ES-I3 (cell line): ENCODE results near the gene IQUB.
"Not testable (repeated sequence)": the region's sequence is repeated elsewhere in the genome, so short reads cannot be mapped to it uniquely, and the experiment has no call there.

Source experiments
- H3K36me3 ChIP-seq: 2 replicates; pipeline ENCODE4 v1.6.1; 2013; ENCODE audit warnings: mild to moderate bottlenecking, low read length, control low read depth, moderate library complexity; ENCODE audit not compliant: insufficient read depth
- H3K4me1 ChIP-seq: 2 replicates; pipeline ENCODE4 v1.6.1; 2013; ENCODE audit warnings: mild to moderate bottlenecking, control low read depth, low read length; ENCODE audit not compliant: insufficient read depth
- H3K9ac ChIP-seq: 2 replicates; pipeline ENCODE4 v1.6.1; 2013; ENCODE audit warnings: low read depth, mild to moderate bottlenecking, low read length, moderate library complexity
- H3K9me3 ChIP-seq: 2 replicates; pipeline ENCODE4 v1.6.1; 2013; ENCODE audit warnings: mild to moderate bottlenecking, low read length, moderate library complexity; ENCODE audit not compliant: control insufficient read depth, insufficient read depth

Gene IQUB

GRCh38 chr7:123435080-123435700, 99.2 kb downstream of the IQUB start:
- Histone ChIP-seq H3K9ac (no peak overlapping the region), H3K36me3 (no peaks in the 10 kb centered on the region), H3K4me1 (peaks cover 29% of the 10 kb centered on the region), H3K9me3 (no peaks in the 10 kb centered on the region; the same call in 1 of the 2 replicates)

GRCh38 chr7:123433665-123434064, 100.7 kb downstream of the IQUB start:
- Histone ChIP-seq H3K9ac (no peak overlapping the region), H3K9me3 (no peaks in the 10 kb centered on the region), H3K4me1 (peaks cover 16% of the 10 kb centered on the region), H3K36me3 (no peaks in the 10 kb centered on the region)

GRCh38 chr7:123432601-123433000, 101.8 kb downstream of the IQUB start:
- Histone ChIP-seq H3K9me3 (no peaks in the 10 kb centered on the region), H3K9ac (no peak overlapping the region), H3K36me3 (no peaks in the 10 kb centered on the region), H3K4me1 (peaks cover 15% of the 10 kb centered on the region)

GRCh38 chr7:123431075-123431614, 103.2 kb downstream of the IQUB start:
- Histone ChIP-seq H3K9me3 (no peaks in the 10 kb centered on the region), H3K9ac (no peak overlapping the region), H3K36me3 (no peaks in the 10 kb centered on the region), H3K4me1 (peaks cover 15% of the 10 kb centered on the region)

GRCh38 chr7:123425246-123425645, 109.1 kb downstream of the IQUB start:
- no peaks in the 10 kb centered on the region; the same call in 1 of the 2 replicates for H3K9me3 ChIP-seq
- H3K9ac ChIP-seq, result no peak overlapping the region
- no peaks in the 10 kb centered on the region for H3K36me3 ChIP-seq
- no peaks in the 10 kb centered on the region for H3K4me1 ChIP-seq

- Histone ChIP-seq H3K9me3 (no peaks in the 10 kb centered on the region; the same call in 1 of the 2 replicates), H3K36me3 (no peaks in the 10 kb centered on the region), H3K4me1 (no peaks in the 10 kb centered on the region), H3K9ac (no peak overlapping the region)
Observed at GRCh38 chr7:123424463-123424862, 109.9 kb downstream of the IQUB start.

GRCh38 chr7:123423622-123424021, 110.8 kb downstream of the IQUB start:
- no peak overlapping the region for H3K9ac ChIP-seq
- H3K4me1 ChIP-seq, result no peaks in the 10 kb centered on the region
- no peaks in the 10 kb centered on the region for H3K36me3 ChIP-seq
- H3K9me3 ChIP-seq, result no peaks in the 10 kb centered on the region; the same call in 1 of the 2 replicates

GRCh38 chr7:123417580-123417979, 116.8 kb downstream of the IQUB start:
- Histone ChIP-seq H3K9ac (no peak overlapping the region), H3K4me1 (no peaks in the 10 kb centered on the region), H3K9me3 (no peaks in the 10 kb centered on the region; the same call in none of the 2 replicates), H3K36me3 (no peaks in the 10 kb centered on the region)

- no peaks in the 10 kb centered on the region; the same call in 1 of the 2 replicates for H3K9me3 ChIP-seq
- H3K36me3 ChIP-seq, result no peaks in the 10 kb centered on the region
- H3K9ac ChIP-seq, result no peak overlapping the region
- peaks cover under 1% of the 10 kb centered on the region; the same call in 1 of the 2 replicates for H3K4me1 ChIP-seq
Observed at GRCh38 chr7:123415625-123416024, 118.8 kb downstream of the IQUB start.

- no peak overlapping the region for H3K9ac ChIP-seq
- no peaks in the 10 kb centered on the region for H3K36me3 ChIP-seq
- H3K4me1 ChIP-seq, result peaks cover 5% of the 10 kb centered on the region; the same call in 1 of the 2 replicates
- peaks cover 4% of the 10 kb centered on the region for H3K9me3 ChIP-seq
Observed at GRCh38 chr7:123410273-123410904, 124.0 kb downstream of the IQUB start.

- H3K4me1 ChIP-seq, H3K36me3 ChIP-seq, H3K9me3 ChIP-seq, H3K9ac ChIP-seq: not testable (repeated sequence)
Observed at GRCh38 chr7:123407951-123408350, 126.4 kb downstream of the IQUB start.
